Mammary epithelial cell (primary cell): ENCODE results near the gene DNM1L.

Source experiments
- CTCF ChIP-seq, 2 donors: IDR thresholded peaks in 1 of 2; conservative IDR thresholded peaks in 1 of 2; 2 replicates each; pipeline ENCODE4 v1.5.1; 2011 to 2012; ENCODE audit warnings: inconsistent platforms in 2 of 2, low read length in 2 of 2, mild to moderate bottlenecking in 2 of 2, control low read depth in 1 of 2, low read depth in 1 of 2; ENCODE audit not compliant: insufficient read depth in 1 of 2; ENCODE audit errors: extremely low read depth in 1 of 2
- EZH2 ChIP-seq: IDR thresholded peaks from 2 replicates; pipeline ENCODE4 v1.6.1; 2012; ENCODE audit warnings: low read length, inconsistent platforms, borderline replicate concordance

- no peak for TF ChIP-seq CTCF (conservative IDR thresholded peaks at IDR 0.05 in 1 of 2, IDR thresholded peaks at IDR 0.05 in 1 of 2; ENCODE audit: extremely low read depth in 1 of 2, insufficient read depth in 1 of 2, low read depth in 1 of 2, low read length in 2 of 2)
- no peak for TF ChIP-seq EZH2
These were observed 31.8 kb upstream of the DNM1L start for GRCh38 chr12:32647275-32647674.
